Measurements from ENCODE around the gene NCAPD3. TPM values are rescaled to one million over a fixed set of nuclear protein-coding genes. Genes with fewer than 3 reads are reported as not detected.

NCAPD3 gene
- polyA plus RNA-seq, 4 donors = 23.7 to 36.5 (median 29.9) TPM

DNA sequence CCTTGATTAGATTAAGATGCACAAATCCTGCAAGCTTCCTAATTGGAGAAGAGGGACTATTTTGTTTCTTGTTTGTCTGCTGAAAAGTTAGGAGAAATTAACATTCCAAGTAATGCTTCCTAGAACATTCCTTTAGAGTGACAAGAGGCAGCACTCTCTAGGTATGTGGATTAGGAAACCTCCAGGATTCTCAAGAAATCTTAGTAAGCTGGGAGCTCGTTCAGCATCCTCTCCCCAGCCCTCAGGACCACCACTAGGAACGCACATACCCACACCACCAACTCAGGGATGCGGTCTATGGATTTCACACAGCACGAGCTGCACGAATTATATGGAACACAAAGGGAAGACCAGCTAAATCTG, 52.9 kb downstream of the NCAPD3 start:
- DNase-seq (ENCODE audit: low read depth in 4 of 4, low spot score in 3 of 4) = no peak

DNA sequence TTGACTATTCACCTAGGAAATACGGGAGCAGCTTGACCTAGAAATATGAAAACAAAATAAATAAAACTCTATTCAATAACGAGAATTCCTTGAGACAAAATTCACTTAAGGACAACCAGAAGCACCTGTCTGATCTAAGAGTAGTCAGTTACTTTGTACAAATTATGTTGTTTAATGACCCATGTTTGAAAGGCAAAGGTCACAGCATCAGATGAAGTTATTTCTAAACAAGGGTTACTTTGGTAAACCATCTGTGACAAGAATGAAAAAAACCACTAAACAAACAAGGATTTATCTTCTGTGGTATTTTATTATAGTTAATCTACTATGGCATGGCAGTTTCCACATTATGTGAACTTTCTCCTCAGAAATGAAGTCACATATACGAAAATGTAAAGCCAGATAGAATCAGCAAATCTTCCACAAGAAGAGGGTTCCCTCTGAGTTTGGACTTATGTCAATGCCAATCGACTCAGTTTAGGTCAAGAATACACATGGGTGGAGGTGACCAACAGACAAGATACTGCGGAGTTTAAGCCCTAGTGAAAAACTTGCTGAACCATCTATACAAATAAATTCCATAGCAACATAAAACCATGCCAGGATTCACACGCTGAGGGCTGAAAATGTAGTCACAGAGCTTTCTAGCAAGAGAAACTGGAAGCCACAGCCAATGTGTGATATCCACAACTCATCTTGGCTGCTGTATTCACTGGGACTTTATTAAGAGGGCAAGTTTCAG, 53.4 kb downstream of the NCAPD3 start:
- no peak for DNase-seq (ENCODE audit: low read depth in 4 of 4, low spot score in 3 of 4)

DNA sequence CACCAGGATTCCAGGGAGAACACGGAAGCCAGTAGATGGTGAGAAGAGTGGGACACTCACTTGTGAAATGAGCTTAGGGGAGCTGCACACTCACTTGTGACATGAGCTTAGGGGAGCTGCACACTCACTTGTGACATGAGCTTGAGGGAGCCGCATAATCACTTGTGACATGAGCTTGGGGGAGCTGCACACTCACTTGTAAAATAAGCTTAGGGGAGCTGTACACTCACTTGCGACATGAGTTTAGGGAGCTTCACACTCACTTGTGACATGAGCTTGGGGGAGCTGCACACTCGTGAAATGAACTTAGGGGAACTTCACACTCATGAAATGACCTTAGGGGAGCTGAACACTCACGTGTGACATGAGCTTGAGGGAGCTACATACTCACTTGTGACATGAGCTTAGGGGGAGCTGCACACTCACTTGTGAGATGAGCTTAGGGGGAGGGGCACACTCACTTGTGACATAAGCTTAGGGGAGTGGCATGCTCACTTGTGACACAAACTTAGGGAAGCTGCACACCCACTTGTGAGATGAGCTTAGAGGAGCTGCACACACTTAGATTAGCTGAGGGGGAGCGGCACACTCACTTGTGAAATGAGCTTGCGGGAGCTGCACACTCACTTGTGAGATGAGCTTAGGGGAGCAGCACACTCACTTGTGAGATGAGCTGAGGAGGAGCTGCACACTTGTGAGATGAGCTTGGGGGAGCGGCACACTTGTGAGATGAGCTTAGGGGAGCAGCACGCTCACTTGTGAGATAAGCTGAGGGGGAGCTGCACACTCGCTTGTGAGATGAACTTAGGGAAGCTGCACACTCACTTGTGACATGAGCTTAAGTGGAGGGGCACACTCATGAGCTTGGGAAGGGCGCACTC, 59.0 kb downstream of the NCAPD3 start:
- DNase-seq (ENCODE audit: low read depth in 4 of 4, low spot score in 3 of 4) = no peak

- DNase-seq (ENCODE audit: low read depth in 4 of 4, low spot score in 3 of 4) = no peak
Observed at GRCh38 chr11:134159652-134160051, 64.1 kb downstream of the NCAPD3 start.

DNA sequence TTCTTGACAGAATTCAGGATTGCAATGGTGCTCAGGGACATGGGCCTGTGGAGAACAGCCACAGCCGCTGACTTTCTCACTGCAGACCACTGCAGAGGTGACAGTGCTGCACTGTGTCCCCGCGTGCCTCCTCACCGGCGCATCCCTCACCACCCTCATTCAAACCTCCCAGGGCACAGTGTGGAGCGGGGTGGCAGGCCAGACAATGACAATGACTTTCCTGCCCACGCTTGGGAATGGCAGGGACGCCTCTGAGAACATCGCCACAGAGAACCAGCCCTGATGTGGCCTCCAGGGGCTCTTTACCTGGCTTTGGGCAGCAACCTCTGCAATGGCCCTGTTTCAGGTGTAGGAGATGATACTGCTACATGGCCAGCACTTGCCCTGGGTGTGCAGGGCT, 65.7 kb downstream of the NCAPD3 start:
- no peak for DNase-seq (ENCODE audit: low read depth in 4 of 4, low spot score in 3 of 4)

GRCh38 chr11:134157451-134157850, 66.3 kb downstream of the NCAPD3 start:
- DNase-seq (ENCODE audit: low read depth in 4 of 4, low spot score in 3 of 4) = no peak

DNA sequence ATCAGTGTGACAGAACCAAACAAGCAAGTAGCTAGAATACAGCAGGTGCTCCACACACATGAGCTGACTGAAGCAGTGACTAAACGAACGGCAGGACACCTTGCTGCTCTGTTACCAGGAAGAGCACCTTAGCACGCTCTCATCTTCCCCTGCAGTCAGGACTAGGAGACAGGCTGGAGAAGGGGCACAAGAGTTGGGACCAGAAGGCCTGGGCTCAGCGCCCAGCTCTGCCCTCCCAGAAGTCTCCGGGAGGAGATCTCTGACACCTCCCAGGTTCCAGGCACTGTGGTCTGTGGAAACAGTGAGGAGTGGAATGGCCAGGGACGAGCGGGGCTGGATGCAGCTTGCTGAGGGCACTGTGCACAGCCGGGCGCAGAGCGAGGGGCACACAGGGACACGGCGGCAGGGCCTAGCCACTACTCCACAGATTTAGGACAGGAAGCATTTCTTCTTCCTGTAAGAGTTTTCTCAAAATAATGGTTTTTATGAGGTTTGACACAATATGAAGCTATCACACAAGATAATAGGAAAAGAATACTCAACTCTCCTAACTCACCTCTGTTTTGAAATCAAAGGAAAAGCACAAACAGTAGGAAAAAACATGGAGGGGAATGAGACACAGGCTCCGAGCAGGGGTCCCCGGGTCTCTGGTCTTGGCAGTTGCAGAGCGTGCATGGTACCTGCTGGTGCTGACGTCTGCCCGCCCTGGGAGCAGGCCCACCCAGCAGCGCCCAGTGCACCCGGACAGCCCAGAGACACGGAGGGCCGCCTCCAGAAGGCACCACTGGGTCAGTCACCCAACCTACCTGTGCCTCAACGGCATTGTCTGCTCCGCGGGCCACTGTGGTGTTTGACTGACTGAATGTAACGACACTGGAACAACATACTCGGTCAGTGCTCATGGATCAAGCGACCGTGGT, 67.6 kb downstream of the NCAPD3 start:
- no peak for DNase-seq (ENCODE audit: low read depth in 4 of 4, low spot score in 3 of 4)

DNA sequence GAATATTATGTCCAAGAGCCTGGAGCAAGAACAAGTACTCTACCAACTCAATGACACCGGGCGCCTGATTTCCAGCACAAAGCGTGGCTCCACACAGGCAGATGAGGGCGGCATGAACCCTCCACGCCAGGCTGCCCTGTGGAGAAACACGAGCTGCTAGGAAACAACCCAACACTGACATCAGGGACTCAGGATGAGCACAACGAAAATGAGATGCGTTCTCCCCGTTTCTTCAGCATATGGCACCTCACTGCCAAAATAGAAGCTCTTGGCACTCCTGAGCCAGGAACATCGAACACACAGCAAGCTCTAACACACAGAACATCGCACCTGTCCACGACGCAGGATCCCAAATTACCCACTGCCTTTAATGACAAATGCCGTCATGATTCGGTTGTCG, 68.3 kb downstream of the NCAPD3 start:
- DNase-seq (ENCODE audit: low read depth in 4 of 4, low spot score in 3 of 4) = no peak

DNA sequence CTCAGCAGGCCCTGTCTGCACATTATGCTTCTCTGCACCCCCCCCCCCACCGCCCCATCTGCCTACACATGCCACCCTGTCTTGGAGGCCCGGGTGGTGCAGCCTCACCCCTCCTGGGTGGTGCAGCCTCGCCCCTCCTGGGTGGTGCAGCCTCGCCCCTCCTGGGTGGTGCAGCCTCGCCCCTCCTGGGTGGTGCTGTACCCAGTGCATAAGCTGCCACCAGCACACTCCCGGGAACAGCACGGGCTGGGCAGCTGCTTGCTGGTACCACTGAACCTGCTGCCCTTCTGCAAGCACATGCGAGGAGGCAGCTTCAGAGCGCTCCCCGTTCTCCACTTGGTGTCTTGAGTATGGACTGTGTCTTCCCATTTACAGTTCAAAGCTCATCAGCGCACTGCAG, 69.3 kb downstream of the NCAPD3 start:
- DNase-seq (ENCODE audit: low read depth in 4 of 4, low spot score in 3 of 4) = no peak

DNA sequence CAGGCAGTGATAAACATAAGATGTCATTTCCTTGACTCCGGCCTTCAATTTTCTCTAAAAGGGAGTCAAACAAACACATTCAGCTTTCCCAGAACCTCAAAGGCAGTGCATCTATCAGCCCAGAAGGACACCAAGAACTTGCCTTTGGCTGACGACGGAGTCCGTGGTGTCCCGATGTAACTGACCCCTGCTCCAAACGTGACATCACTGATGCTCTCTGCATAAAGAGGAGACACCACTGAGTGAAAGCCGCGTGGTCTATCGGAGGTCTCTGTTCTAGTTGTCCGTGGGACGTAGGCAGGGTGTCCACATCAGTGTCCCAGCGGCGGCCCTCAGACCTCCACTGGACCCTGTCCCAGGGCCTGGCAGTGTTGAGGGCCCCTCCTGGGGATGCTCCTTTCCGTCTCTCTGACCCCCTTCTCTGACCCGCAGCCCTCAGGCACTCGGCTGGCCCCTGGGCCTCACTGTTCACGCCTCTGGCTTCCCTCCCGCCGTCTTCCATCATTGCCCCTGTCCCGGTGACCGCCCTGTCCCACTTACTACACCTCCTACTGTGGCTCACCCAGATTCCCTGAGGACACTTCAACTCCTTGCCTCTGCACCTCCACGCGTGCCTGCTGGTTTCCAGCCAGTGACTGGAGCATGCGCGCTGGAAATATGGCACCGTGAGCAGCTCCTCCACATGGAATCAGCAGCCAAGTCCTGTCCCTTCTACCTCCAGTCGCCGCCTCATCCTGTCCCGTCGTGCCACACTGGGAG, 70.4 kb downstream of the NCAPD3 start:
- DNase-seq (ENCODE audit: low read depth in 4 of 4, low spot score in 3 of 4) = no peak

DNA sequence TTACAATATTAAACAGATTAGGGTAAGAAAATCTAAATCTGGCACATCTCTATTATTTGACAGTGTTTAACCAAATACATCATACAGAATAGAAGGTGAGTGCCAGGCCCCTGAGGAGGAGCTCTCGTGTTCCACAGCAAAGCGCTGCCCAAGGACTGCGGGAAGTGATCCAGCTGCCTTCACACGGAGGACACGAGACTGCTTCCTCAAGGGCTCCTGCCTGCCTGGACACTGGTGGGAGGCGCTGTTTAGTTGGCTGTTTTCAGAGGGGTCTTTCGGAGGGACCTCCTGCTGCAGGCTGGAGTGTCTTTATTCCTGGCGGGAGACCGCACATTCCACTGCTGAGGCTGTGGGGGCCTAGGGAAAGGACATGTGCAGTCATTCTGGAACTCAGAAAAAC, 71.1 kb downstream of the NCAPD3 start:
- no peak for DNase-seq (ENCODE audit: low read depth in 4 of 4, low spot score in 3 of 4)

- no peak for DNase-seq (ENCODE audit: low read depth in 4 of 4, low spot score in 3 of 4)
Observed at GRCh38 chr11:134151083-134151747, 72.6 kb downstream of the NCAPD3 start.

GRCh38 chr11:134150195-134150903, 73.4 kb downstream of the NCAPD3 start:
- DNase-seq (ENCODE audit: low read depth in 4 of 4, low spot score in 3 of 4) = no peak

GRCh38 chr11:134149371-134149770, 74.4 kb downstream of the NCAPD3 start:
- no peak for DNase-seq (ENCODE audit: low read depth in 4 of 4, low spot score in 3 of 4)

GRCh38 chr11:134146598-134146997, 77.2 kb downstream of the NCAPD3 start:
- DNase-seq (ENCODE audit: low read depth in 4 of 4, low spot score in 3 of 4) = no peak

DNA sequence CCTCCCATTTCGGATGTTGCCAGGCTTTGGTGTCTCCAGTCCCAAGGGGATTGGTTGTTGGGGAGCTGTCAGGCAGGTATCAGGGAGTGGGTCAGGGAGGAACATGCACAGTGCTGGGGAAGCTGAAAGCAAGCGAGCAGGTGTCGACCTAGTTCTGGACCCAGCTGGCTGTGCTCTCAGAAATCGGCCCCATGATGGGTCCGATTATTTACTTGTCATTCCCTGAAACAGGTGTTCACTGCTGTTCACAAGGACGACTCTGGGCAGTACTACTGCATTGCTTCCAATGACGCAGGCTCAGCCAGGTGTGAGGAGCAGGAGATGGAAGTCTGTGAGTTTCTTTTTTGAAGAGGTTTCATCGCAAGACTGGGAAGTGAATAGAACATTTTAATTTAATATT, 78.1 kb downstream of the NCAPD3 start:
- DNase-seq (ENCODE audit: low read depth in 4 of 4, low spot score in 3 of 4) = no peak

- no peak for DNase-seq (ENCODE audit: low read depth in 4 of 4, low spot score in 3 of 4)
Observed at GRCh38 chr11:134144744-134145143, 79.0 kb downstream of the NCAPD3 start.

GRCh38 chr11:134143801-134144200, 80.0 kb downstream of the NCAPD3 start:
- DNase-seq (ENCODE audit: low read depth in 4 of 4, low spot score in 3 of 4) = no peak

DNA sequence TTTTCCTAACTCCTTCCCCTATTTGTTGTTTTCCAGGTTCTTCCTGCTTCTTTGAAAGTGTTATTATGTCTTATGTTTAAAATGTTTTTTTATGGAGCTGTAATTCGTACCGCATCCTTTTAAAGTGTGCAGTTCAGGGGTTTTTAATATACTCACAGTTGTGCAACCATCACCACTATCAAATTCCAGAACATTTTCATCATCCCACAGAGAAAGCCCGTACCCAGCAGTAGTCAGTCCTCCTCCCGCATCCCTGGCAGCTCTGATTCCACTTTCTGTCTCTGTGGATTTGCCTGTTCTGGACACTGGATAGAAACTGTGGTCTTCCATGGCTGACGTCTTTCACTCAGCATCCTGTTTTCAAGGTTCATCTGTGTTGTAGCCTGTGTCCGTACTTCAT, 81.2 kb downstream of the NCAPD3 start:
- DNase-seq (ENCODE audit: low read depth in 4 of 4, low spot score in 3 of 4) = no peak
